GM21619 (cell line): Measurements from ENCODE around the gene P2RX7.
A peak's percentile ranks its signal among the peaks of the same experiment; 100 is the strongest.
"Not testable (repeated sequence)": the region's sequence is repeated elsewhere in the genome, so short reads cannot be mapped to it uniquely, and the experiment has no call there.

Experiments used
- ATAC-seq: cut with Tn5 transposase; IDR thresholded peaks from one replicate; pipeline ENCODE4 v1.9.1; 2021; ENCODE audit not compliant: unreplicated experiment

The P2RX7 gene

DNA sequence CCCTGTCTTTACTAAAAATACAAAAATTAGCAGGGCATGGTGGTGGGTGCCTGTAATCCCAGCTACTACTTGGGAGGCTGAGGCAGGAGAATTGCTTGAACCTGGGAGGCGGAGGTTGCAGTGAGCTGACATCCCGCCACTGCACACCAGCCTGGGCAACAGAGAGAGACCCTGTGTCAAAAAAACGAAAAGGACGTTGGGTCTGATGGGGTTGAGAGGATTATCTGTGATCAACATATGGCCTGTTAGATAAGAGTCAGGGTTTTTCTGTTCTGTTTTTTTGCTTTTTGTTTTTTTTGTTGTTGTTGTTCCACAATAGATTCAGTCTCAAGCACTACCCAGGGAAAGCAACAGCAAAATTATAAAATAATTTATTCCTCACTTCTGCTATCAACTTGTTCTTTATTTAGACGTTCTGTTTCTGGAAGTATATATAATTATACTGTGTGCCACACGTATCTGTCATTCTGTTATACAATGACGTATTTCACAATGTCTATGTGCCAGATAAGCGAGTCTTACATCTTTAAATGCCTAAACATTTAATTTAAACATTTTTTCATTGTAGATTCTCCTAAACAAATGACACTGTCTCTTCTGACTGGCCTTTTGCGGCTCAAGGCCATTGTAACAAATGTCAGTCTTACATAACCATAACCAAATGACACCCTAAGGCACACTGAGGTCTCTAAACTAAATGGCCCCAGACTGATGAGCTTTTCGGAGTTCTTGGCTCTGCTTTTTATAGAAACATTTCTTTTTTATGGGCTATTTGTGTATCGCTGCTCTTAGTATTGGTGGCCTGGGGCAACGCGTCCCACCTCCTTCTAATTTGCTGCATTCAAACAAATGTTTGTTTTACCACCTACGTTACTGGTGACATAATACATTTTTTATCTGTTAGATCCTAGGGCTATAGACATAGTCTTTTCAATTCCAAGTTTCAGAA, 70.0 kb downstream of the P2RX7 start:
- ATAC-seq, result no peak

- no peak for ATAC-seq
These were observed 70.8 kb downstream of the P2RX7 start for GRCh38 chr12:121203482-121203881.

- ATAC-seq, result no peak
These were observed 72.8 kb downstream of the P2RX7 start for GRCh38 chr12:121205491-121205890.

DNA sequence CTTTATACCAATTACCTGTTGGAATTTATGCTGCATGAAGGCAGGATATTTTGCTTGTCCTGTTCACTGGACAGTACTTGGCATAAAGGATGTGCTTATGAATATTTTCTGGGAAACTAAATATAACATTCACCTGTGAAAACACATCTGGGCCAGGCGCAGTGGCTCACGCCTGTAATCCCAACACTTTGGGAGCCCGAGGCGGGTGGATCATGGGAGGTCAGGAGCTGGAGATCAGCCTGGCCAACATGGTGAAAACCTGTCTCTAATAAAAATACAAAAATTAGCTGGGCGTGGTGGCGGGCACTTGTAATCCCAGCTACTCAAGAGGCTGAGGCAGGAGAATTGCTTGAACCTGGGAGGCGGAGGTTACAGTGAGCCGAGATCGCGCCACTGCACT, 75.9 kb downstream of the P2RX7 start:
- ATAC-seq, result not testable (repeated sequence)

- no peak for ATAC-seq
These were observed 76.5 kb downstream of the P2RX7 start for GRCh38 chr12:121209221-121209620.

- ATAC-seq, result peak; percentile 86
These were observed 77.2 kb downstream of the P2RX7 start, which contains the start of gene P2RX4 for GRCh38 chr12:121209624-121210572. TSS of gene P2RX4 (plus strand) at chr12:121210129. CDS start at chr12:121210165, 36 bp downstream.

DNA sequence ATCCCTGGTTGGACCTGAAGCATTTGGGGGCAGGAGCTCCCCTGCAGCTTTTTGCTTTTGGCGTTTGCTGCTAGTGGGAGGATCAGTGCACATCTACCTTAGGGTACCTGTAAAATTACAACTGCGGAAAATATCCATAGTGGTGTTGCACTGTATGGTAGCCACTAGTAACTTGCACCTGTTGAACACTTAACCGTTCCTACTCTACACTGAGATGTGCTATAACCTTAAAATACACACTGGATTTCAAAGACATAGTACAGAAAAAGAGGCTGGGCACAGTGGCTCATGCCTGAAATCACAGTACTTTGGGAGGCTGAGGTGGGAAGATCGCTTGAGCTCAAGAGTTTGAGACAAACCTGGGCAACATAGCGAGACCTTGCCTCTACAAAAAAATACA, 80.2 kb downstream of the P2RX7 start:
- ATAC-seq, result no peak

- ATAC-seq, result no peak
These were observed 81.6 kb downstream of the P2RX7 start for GRCh38 chr12:121214166-121214777.

DNA sequence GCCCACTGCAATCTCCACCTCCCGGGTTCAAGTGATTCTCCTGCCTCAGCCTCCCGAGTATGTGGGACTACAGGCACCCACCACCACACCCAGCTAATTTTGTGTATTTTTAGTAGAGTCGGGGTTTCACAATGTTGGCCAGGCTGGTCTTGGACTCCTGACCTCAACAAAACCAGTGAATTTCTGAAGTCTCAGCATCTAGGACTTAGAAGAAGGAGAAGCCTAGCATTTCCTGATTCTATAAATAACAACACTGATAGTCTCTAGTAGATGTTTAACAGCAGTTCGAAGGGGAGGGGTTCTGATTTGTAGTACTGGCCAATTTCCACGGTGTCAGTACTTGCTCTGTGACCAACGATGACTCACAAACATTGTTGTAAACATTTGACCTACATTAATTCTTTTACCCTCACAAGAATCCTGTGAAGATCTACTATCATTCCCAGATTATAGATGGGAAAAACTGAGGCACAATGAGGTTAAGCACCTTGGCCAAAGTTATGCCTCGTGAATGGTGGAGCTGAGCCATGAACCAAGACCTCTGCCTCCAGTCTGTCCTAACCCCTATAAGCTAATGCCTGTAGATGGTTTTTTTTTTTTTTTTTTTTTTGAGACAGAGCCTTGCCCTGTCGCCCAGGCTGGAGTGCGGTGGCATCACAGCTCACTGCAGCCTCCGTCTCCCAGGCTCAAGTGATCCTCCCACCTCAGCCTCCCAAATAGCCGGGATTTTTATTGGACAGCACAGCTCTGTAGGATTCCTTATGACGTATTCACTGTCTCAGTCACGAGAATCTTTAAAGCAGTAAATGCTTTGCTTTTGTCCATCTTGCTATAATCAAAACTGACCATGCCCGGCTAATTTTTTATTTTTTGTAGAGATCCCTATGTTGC, 82.4 kb downstream of the P2RX7 start:
- ATAC-seq, result no peak

DNA sequence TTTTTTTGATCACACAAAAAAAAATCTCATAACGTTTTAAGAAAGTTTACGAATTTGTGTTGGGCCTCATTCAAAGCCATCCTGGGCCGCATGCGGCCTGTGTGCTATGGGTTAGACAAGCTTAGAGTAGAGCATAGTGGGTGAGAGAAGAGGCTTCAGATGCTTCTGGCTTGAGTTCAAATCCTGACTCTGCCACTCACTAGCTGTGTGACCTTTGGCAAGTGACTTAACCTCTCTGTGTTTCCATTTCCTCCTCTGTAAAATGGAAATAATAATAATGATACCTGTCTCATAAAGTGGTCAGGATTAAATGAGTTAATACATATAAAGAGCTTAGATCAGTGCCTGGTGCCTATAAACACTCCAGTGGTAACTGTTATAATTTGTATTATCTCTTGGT, 83.4 kb downstream of the P2RX7 start:
- no peak for ATAC-seq

GRCh38 chr12:121217063-121217462, 84.4 kb downstream of the P2RX7 start:
- no peak for ATAC-seq

- no peak for ATAC-seq
These were observed 85.1 kb downstream of the P2RX7 start for GRCh38 chr12:121217761-121218160.

DNA sequence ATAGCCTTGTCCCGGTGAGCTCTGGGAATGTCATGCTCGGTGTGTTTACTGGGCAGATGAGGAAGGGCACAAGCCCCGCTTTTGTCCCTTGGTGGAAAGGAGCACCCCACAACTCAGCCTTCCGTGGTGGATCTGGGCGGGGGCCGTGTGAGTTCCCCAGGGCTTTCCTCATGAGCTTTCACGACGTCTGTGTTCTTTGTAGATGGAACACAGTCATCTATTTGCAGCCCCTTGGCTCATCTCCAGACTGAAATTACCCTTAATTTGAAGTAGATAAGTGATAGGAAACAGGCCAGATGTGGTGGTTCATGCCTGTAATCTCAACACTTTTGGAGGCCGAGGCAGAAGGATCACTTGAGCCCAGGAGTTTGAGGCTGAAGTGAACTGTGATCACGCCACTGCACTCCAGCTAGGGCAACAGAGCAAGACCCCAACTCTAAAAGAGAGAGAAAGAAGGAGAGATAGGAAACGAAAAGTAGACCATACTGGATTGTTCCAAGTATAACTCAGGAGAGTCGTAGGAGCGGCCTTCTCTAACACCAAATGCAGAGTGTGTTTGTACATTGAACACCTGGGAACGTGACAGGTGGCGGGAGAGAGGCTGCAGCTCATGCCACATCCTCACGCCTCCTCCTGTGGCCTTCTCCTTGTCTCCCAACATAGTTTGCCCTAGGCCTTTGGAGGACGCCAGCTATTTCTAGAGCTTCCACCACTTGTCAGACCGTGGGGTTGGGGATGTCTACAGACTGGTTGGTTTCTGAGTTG, 86.1 kb downstream of the P2RX7 start:
- ATAC-seq, result no peak

GRCh38 chr12:121219353-121219986, 86.8 kb downstream of the P2RX7 start:
- no peak for ATAC-seq

DNA sequence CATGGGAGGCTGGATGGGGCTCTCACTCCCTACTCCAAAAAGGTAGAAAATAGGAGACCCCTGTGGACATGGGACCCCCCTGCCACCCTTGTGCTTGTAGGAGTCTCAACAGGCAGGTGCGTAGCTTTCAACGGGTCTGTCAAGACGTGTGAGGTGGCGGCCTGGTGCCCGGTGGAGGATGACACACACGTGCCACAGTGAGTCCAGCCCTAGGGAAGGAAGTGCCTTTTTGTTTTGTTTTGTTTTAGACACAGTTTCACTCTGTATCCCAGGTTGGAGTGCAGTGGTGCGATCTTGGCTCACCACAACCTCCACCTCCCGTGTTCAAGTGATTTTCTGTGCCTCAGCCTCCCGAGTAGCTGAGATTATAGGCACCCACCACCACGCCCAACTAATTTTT, 90.2 kb downstream of the P2RX7 start:
- ATAC-seq, result no peak

GRCh38 chr12:121223292-121224285, 90.9 kb downstream of the P2RX7 start:
- ATAC-seq, result no peak

DNA sequence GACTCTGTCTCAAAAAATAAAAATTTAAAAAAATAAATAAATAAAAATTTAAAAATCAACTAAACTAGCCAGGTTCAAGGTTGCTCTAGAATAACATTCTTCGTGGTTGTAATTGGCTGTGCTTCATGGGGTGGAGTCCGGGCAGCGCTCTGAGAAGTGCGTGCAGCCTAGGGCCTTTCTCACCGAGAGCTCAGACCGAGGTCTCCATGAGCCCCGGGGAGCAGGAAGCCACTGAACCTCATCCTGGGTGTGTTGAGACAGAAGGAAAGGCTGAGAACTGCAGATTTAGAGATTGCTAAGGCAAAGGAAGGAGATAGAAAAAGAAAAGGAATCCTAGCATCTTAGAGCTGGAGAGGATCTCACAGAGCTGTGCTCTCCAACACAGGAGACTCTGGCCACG, 91.9 kb downstream of the P2RX7 start:
- ATAC-seq, result no peak

DNA sequence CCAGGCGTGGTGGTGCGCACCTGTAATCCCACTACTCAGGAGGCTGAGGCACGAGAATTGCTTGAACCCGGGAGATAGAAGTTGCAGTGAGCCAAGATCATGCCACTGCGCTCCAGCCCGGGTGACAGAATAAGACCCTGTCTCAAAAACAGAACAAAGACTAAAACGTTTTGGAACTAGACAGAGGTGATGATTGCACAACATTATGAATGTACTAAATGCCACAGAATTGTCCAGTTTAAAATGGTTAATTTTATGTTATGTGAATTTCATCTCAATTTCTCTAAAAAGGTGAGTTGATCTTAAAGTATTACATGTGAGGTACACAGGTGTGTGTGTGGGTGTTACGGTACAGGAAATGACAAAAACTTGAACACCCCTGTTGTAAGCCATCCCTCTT, 93.7 kb downstream of the P2RX7 start:
- ATAC-seq, result no peak
